ENCODE measurements around the gene ELOVL6.
"Not testable (repeated sequence)": the region's sequence is repeated elsewhere in the genome, so short reads cannot be mapped to it uniquely, and the experiment has no call there.

ELOVL6 gene

DNA sequence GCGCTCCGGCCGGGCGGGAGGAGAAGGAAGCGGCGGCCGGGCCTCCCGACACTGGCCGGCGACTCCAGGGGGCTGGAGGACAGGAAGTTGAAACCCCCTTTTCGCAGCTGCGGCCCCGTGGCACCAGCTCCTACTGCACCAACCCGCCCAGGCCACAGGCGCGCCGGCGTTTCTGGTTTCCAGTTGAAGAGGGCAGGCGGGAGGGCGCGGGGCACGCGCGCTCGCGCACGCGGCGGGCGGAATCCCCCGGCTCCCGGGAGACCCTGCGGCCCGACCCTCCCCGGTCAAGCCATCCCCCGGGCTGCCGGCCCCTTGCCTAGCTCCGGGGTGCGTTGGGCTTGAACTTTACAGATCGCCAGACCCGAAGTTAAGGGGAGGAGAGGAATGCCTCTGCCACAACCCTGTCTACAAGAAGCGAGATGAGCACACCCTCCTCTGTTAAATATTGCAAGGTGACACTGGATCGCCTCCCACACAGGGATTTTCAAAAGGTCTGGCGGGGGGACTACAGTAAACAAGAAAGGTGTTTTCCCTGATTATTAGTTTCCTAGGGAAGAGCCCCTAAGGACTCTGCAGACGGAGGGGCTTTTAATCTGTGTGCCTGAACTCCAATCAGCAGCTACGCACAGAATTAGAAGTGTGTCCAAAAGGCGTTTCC is 1.4 kb downstream of the ELOVL6 start:
- Histone ChIP-seq H3K9ac (peak overlapping the region; percentile 98), H3K4me3 (peak overlapping the region; percentile 96), H3K4me1 (peaks cover 44% of the 10 kb centered on the region), H4K20me1 (no peaks in the 10 kb centered on the region), H3K27me3 (no peaks in the 10 kb centered on the region), H3K36me3 (peaks cover 2% of the 10 kb centered on the region; the same call in 1 of the 2 replicates), H3K4me2 (peak overlapping the region; percentile 95), H3K27ac (peak overlapping the region; percentile 95), H3K9me3 (no peaks in the 10 kb centered on the region)
- no peak for TF ChIP-seq Cebpa-rat (IDR thresholded peaks at IDR 0.05)

- Histone ChIP-seq H4K20me1 (no peaks in the 10 kb centered on the region), H3K4me1 (peaks cover 44% of the 10 kb centered on the region), H3K27ac (peak overlapping the region; percentile 95), H3K4me2 (peak overlapping the region; percentile 95), H3K27me3 (no peaks in the 10 kb centered on the region), H3K4me3 (peak overlapping the region; percentile 96), H3K9me3 (no peaks in the 10 kb centered on the region), H3K36me3 (peaks cover 8% of the 10 kb centered on the region; the same call in 1 of the 2 replicates), H3K9ac (peak overlapping the region; percentile 98)
- no peak for TF ChIP-seq Cebpa-rat (IDR thresholded peaks at IDR 0.05)
Observed at GRCh38 chr4:110196206-110196870, 2.1 kb downstream of the ELOVL6 start.

GRCh38 chr4:110195561-110196205 is 2.7 kb downstream of the ELOVL6 start:
- TF ChIP-seq Cebpa-rat (IDR thresholded peaks at IDR 0.05), result no peak
- Histone ChIP-seq H3K4me1 (peaks cover 44% of the 10 kb centered on the region), H3K27ac (peak overlapping the region; percentile 95)

GRCh38 chr4:110193822-110194761 is 4.3 kb downstream of the ELOVL6 start:
- Histone ChIP-seq H3K4me1 (peaks cover 35% of the 10 kb centered on the region), H3K27ac (peak overlapping the region; percentile 14; the same call in 1 of the 2 replicates), H3K4me2 (peak overlapping the region; percentile 95), H4K20me1 (no peaks in the 10 kb centered on the region), H3K9ac (no peak overlapping the region), H3K9me3 (no peaks in the 10 kb centered on the region), H3K4me3 (no peak overlapping the region), H3K36me3 (peaks cover 24% of the 10 kb centered on the region), H3K27me3 (no peaks in the 10 kb centered on the region)
- no peak for TF ChIP-seq Cebpa-rat (IDR thresholded peaks at IDR 0.05)

More at GRCh38 chr4:110195561-110196205, 2.7 kb downstream of the ELOVL6 start:
- Histone ChIP-seq H3K36me3 (peaks cover 14% of the 10 kb centered on the region; the same call in 1 of the 2 replicates), H4K20me1 (no peaks in the 10 kb centered on the region), H3K27me3 (no peaks in the 10 kb centered on the region), H3K9me3 (no peaks in the 10 kb centered on the region), H3K4me2 (peak overlapping the region; percentile 95), H3K9ac (peak overlapping the region; percentile 98), H3K4me3 (peak overlapping the region; percentile 96)

GRCh38 chr4:110193287-110193686 is 5.1 kb downstream of the ELOVL6 start:
- not testable (repeated sequence) for H3K9me3 ChIP-seq, H3K27ac ChIP-seq, H3K4me3 ChIP-seq, H3K27me3 ChIP-seq, H4K20me1 ChIP-seq, H3K9ac ChIP-seq
- Histone ChIP-seq H3K4me1 (peaks cover 34% of the 10 kb centered on the region), H3K4me2 (peak overlapping the region; percentile 95; the same call in 1 of the 2 replicates), H3K36me3 (peaks cover 32% of the 10 kb centered on the region)

GRCh38 chr4:110190249-110190648 is 8.2 kb downstream of the ELOVL6 start:
- Histone ChIP-seq H3K27ac (no peak overlapping the region), H3K9ac (no peak overlapping the region), H4K20me1 (peaks cover 2% of the 10 kb centered on the region; the same call in 1 of the 2 replicates), H3K4me2 (no peak overlapping the region), H3K9me3 (no peaks in the 10 kb centered on the region), H3K27me3 (no peaks in the 10 kb centered on the region), H3K36me3 (peaks cover 50% of the 10 kb centered on the region), H3K4me3 (no peak overlapping the region), H3K4me1 (peaks cover 27% of the 10 kb centered on the region)
- peak; percentile 33; the same call in 1 of the 2 replicates for TF ChIP-seq Cebpa-rat (IDR thresholded peaks at IDR 0.05)

- no peaks in the 10 kb centered on the region for H3K27me3 ChIP-seq
- H3K36me3 ChIP-seq, result peaks cover 50% of the 10 kb centered on the region
- peaks cover 22% of the 10 kb centered on the region for H4K20me1 ChIP-seq
- no peaks in the 10 kb centered on the region for H3K9me3 ChIP-seq
- TF ChIP-seq Cebpa-rat (IDR thresholded peaks at IDR 0.05), result no peak
- no peak overlapping the region for H3K9ac ChIP-seq
- H3K4me1 ChIP-seq, result peaks cover 27% of the 10 kb centered on the region
- H3K27ac ChIP-seq, result no peak overlapping the region
- H3K4me2 ChIP-seq, result no peak overlapping the region
- H3K4me3 ChIP-seq, result no peak overlapping the region
Observed at GRCh38 chr4:110188113-110188512, 10.3 kb downstream of the ELOVL6 start.

GRCh38 chr4:110184791-110185155 is 13.6 kb downstream of the ELOVL6 start:
- H3K4me3 ChIP-seq, result no peak overlapping the region
- peaks cover 25% of the 10 kb centered on the region for H3K4me1 ChIP-seq
- no peaks in the 10 kb centered on the region for H3K27me3 ChIP-seq
- peaks cover 59% of the 10 kb centered on the region for H3K36me3 ChIP-seq
- no peaks in the 10 kb centered on the region for H3K9me3 ChIP-seq
- H3K4me2 ChIP-seq, result peak overlapping the region; percentile 65
- H3K9ac ChIP-seq, result peak overlapping the region; percentile 35; the same call in 1 of the 2 replicates
- TF ChIP-seq Cebpa-rat (IDR thresholded peaks at IDR 0.05), result no peak
- H4K20me1 ChIP-seq, result peaks cover 22% of the 10 kb centered on the region
- H3K27ac ChIP-seq, result peak overlapping the region; percentile 58

DNA sequence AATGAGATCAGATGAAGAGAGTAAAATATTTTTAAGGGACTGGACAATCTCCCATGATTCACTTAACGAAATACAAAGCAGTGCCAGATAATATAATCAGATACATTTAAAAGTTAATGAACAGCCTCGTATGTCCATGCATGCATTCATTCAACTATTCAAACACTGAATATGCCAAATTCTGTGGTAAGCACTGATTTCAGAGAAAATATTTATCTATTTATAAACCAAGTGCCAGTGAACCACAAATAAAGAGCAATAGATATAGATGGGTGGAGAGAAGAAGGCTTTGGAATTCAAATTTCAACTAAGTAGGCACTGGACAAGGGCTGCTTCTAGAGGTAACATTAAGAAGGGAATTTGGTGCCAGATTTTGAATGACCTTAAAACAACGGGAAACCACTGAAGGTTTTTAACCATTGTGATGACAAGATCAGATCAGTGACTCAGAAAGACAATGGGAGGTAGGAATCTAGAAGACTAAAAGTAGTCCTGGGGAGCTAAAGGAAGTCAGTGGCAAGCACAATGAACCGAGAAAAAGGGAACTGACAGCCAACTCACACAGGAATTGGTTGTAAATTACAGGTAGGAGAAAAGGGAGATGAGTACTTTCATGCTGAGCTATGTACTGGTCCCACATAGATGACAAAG is 14.2 kb downstream of the ELOVL6 start:
- Histone ChIP-seq H4K20me1 (peaks cover 22% of the 10 kb centered on the region), H3K27me3 (no peaks in the 10 kb centered on the region), H3K9ac (peak overlapping the region; percentile 35; the same call in 1 of the 2 replicates), H3K4me3 (no peak overlapping the region), H3K4me2 (peak overlapping the region; percentile 65), H3K36me3 (peaks cover 57% of the 10 kb centered on the region), H3K4me1 (peaks cover 25% of the 10 kb centered on the region), H3K9me3 (no peaks in the 10 kb centered on the region), H3K27ac (peak overlapping the region; percentile 58)
- TF ChIP-seq Cebpa-rat (IDR thresholded peaks at IDR 0.05), result no peak
